NCI-H1417 (cell line): ENCODE results near the gene SLC2A10.
"Not testable (repeated sequence)": the region's sequence is repeated elsewhere in the genome, so short reads cannot be mapped to it uniquely, and the experiment has no call there.

Experiments used
- DNase-seq, 3 experiments: peaks; one replicate each; lab custom pipeline; 2025; lab: John Stamatoyannopoulos, UW

The SLC2A10 gene

DNA sequence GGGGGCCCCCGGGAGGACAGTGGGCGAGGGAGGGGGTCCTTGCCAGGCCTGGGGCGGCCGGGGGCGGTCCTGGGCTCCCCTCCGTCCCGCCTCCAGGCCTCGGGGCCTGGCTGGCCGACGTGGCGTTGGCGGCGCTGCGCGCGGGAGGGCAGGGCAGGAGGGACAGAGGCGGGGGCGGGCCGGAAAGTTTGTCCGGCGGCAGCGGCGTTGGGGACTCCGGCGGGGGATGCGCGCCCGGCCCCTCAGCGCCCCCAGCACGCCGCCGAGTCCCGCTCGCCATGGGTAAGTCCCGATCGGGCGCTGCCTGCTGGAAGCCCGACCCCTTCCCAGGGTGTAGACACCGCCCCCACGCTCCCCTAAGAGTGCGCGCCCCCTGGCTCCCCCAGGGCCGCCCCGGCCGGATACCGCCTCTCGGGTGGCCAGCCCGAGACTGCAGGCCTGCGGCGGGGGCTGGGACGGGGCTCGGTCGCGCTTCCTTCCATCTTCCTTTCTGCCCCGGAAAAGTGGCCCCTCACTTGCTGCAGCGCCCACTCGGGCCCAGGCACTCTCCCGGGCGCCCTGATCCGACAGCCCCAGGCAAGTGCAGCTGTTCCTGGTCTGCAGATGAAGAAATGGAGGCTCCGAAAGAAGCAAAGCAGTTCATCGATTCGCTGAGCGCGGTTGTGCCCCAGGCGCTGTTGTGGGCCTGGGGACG lies at the start of gene SLC2A10:
Gene SLC2A10, plus strand, starts transcription at position 191 of the 694 bp plus-strand sequence. Its CDS starts 88 bp downstream, at position 279.
- no peak for DNase-seq

DNA sequence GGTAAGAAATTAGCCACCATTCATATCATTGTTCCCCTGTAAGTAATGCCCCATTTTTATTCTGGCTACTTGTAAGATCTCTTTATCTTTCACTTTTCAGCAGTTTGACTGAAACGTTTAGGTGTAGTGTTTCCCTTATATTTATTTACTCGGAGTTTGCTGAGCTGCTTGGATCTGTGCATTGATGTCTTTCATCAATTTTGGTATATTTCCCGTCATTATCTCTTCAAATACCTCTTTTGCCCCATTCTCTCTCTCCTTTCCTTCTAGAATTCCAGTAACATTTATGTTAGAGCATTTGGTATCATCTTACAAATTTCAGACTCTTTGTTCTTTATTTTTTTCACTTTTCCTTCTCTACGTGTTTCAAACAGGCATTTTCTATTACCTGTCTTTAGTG lies 49.0 kb upstream of the SLC2A10 start:
- DNase-seq: no peak

DNA sequence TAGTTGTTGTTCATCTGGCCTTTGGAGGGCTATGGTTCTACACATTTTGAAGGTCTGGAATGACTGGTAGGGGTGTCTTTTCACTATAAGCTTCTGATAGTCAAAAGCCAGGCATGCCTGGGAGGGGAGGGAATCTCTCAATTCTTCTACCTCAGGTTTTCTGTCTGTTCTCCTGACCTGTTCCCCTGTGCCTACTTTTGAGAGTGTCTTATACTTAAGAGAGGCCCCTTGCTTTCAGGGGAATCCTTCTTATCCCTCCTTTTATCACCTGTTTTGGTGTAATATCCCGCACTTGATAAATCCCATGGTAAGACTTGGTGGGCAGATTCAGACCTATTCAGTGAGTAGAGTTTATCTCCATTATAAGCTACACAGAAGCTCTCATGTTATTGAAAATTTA lies 47.8 kb upstream of the SLC2A10 start:
- no peak for DNase-seq

DNA sequence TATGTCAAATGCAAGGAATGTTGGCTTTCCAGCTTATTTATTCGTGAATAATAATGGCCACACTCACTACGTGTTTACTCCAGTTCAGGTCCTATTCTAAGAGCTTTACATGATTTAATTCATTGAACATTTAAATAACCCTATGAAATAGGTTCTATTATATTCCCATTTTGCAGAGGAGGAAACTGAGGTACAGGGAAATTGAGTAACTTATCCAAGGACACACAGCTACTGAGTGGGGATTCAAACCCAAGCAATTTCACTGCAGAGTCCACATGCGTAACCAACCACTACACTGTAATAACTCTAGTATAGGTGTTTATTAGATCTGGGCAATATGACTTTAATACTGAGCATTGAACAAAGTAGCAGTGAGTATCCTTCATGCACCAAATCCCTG lies 45.9 kb upstream of the SLC2A10 start:
- no peak for DNase-seq

DNA sequence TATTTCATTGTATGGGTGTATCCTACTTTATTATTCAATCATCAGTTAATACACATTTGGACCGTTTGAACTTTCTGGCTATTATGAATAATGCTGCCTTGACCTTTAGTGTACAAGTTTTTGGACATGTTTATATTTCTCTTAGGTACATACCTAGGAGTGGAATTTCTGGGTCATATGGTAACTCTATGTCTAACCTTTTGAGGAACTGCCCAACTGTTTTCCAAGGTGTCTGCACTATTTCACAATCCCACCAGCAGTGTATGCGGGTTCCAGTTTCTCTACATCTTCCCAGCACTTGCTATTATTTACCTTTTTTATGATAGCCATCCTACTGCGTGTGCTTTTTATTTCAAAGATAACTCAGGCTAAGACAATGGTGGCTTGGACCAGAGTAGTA lies 43.8 kb upstream of the SLC2A10 start:
- DNase-seq: no peak

DNA sequence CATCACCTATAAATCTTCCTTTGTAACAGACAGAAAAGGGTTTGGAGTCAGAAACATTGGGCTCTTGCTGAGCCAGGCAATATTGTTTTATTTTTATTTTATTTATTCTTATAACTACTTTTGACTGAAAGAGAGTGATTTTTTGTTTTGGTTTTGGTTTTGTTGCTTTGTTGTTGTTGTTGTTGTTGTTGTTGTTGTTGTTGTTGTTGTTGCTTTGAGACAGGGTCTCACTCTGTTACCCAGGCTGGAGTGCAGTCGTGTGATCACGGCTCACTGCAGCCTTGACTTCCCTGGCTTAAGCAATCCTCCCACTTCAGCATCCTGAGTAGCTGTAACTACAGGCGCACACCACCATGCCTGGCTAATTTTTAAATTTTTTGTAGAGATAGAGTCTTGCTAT lies 43.1 kb upstream of the SLC2A10 start:
- no peak for DNase-seq

DNA sequence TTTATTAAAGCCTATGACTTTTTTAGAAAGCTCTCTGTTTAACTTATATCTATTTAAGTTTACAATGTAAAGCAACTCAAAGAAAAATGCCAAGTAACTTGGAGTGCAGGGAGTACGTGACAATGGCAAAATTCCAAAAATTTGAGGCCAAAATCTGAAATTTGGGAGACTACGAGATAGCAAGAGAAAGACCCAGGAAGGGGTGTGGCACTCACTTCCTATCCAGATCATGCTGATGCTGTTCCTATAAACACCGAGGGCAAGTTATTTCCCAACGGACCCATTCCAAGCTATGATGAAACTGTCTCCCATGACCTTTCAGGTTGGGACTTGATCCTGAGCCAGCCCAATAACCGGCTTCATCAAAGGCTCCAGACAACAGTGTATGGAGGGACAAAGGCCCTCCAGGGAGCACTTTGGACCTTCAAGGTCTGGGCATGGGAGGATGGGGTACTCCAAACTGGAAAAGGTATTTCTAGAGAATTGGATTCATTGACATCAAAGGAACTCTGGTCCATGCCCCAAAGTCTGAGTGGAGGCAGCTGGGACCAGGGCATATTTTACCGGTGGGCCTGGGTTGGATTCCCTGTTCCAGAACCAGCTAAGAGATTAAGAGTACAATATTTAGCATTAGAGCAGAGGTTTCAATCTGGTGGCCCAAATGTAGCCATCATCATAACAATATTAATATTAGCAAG lies 42.5 kb upstream of the SLC2A10 start:
- DNase-seq: no peak

DNA sequence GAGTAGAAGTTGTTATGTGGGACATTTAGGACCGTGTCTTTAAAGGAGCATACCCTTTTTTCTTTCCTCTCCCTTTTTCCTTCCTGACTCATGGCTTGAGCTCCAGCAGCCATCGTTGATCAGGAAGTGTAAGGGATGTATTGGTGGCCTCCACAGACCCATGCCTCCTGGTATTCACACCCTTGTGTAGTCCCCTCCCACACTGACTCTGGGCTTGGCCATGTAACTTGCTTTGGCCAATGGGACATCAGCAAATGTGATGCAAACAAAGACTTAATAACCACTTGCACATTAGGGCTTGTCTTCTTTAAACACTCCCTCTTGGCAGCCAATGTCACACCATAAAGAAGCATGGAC lies 39.2 kb upstream of the SLC2A10 start:
- no peak for DNase-seq

DNA sequence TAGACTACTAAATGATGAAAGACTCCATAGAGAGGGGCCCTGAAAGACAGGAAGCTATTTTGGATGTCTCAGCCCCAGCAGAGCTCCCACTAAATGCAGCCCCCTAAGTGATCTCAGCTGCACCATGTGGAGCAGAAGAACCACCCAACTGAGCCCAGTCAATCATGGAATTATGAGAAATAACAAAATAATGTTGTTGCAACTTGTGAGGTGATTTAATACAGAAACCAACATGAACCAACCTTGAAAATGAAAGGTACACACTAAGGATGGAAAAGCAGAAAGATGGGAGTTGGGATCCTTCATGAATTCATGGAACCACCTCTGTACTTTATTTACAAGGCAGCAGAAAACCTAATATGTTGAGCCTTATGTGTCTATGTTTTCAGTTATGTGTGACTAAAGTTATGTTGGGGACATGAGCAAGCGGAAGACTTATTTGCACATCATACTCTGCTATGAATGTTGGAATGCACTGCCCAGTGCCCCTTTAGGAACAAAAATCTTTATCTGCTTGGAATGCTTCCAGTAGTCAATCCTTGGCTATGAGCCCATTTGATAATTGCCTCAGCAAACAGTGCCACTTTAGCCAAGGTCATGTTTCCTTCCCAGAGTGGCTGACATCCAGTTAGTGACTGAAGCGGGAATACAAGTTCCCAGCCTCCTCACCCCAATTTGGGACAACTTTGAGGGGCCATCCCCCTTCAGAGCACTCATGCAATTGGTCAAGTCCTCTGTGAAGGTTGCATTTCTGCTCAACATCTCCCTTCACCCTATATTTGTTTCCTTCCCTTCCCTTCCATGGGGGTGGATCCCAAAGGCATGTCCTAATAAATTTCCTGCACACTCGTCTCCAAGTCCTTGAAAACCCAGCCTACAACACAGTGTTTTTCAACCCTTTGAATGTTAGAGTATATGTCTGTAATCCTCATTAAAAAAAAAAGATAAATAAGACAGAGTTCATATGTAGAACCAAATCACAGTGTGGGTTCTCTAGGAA lies 38.6 kb upstream of the SLC2A10 start:
- DNase-seq: peak in 1 of 3 experiments; percentile 12

DNA sequence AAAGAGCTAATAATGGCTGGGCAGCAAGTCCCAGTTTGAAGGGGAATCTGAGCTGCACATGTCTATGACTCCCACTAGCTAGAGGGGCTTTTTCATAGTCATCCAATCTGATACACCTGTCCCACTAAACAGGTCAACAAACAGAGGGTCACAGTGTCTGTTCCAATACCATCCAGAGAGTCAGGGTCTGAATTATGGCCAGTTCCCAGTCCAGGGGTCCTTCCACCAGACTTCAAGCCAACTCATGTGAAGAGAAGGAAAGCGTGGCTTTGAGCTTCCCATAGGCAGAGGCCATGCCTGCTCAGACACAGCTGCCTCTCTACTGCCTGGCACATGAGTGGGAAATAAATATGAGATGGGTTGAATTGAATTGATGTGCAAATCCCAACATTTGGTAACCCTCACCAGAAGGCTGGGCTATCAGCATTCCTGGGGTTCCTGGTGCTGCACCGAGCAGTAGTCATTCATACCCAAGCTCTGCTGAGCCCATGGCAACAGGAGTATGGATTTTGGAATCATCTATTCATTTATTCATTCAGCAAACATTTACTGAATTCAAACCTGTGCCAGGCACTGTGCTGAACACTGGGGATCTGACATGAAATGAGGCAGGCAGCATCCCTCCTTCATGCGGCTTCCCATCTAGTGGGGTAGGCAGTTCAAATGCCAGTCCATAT lies 37.4 kb upstream of the SLC2A10 start:
- DNase-seq: no peak

DNA sequence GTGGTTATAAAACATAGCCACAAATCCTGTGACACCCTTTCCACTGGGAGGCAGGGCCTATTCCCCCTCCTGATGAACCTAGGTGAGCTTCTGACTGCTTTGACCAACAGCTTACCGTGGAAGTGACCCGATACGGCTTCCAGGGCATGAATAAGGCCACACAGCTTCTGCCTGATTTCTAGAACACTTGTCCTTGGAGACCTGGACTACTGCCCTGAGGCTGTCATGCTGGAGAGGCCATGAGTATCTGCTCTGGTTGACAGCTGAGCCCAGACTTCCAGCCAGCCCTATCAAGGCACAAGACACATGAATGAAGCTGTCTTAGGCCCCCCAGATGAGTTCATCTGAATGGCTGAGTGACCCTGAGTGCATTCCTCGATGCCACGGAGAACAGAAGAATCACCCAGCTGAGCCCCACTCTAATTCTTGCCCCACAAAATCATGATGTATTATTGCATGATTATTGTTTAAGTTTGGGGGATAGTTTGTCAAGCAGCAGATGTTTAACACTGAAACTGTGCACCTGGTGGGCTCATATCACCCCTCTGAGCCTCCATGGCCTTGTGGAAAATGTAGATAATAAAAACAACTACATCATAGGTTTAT lies 36.8 kb upstream of the SLC2A10 start:
- no peak for DNase-seq

DNA sequence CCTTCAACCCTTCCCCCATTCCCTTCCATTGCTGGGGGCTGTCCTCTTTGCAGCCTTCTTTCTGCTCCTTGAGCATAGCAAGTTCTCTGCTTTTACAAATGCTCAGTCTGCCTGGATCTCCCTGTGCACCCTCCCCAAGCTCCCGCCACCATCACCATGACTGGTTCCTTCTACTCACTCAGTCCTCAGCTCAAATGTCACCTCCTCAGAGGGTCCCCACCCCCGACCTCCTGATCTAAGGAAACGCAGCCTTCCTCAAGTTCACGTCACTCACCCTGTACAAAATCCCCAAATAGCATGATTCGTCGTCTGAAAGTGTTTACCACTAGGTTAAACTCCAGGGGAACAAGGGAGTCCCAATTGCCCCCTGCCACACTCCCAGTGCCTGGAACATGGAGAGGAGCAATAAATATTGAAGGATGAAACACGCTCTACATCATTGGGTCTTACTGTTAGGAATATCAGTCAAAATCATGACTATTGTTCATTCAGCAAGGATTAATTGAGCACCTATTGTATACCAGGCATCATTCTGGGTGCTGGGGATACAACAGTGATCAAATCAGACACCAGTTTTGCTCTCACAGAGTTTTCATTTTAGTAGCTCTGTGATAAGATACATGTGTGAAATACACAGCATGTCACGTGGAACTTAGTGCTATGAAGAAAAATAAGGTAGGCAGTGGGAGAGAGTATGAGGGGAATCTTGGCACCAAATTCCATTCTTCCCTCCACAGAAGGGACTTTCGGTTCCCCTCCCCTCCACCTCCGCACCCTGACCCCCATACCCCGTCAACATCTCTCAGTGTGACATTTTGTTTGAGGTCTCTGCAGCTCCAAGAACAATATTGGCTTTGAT lies 35.8 kb upstream of the SLC2A10 start:
- DNase-seq: no peak

DNA sequence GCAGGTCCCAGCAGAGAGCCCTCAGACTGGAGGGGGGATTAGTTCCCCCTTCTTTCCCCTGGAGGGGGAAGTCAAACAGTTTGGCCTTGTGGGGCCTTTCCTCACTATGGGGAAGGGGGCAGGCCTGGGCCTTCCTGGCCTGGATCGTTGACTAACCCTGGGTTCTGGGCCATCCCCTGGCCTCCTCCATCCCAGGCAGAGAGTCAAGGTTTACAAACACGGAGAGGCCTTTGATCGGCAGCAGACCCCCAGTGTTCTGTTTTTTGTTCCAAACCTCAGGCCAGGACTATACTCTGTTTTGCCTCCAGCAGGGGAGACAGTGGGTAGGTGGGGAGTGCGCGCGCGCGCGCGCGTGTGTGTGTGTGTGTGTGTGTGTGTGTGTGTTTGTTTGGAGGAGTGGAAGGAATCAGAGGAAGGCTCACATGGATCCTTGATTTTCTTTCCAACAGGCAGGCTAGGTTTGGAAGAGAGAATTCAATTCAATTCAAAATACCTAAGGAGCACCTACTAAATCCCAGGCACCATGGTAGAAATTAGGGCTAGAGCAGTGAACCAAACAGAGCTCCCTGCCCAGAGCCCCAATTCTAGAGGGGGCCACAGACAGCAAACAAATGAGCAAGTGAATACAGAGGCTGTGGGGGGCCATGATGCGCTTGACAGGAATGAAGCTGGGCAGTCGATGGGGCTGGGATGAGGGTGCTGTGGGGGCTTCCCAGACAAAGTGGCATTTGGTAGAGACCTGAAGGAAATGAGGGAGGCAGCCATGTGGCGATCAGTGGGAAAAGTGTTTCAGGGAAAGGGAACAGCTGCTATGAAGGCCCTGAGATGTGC lies 35.0 kb upstream of the SLC2A10 start:
- DNase-seq: no peak

DNA sequence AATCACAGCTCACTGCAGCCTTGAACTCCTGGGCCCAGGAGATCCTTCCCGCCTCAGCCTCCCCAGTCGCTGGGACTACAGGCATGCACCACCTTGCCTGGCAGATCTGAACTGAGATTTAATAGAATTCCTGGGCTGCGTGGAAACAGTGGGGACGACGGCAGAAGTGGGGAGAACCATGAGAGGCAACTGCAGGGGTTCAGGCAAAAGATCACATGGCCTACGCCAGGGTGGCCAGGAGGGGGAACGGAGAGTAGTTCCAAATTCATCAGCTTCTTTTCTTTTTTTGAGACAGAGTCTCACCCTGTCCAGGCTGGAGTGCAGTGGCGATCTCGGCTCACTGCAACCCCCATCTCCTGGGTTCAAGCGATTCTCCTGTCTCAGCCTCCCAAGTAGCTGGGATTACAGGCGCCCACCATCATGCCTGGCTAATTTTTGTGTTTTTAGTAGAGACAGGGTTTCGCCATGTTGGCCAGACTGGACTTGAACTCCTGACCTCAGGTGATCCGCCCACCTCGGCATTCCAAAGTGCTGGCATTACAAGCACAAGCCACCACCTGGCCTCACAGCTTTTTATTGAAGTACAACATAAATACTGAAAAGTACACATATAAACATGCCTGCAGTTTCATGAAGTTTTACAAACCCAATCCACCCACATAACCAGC lies 32.7 kb upstream of the SLC2A10 start:
- DNase-seq: not testable (repeated sequence)

DNA sequence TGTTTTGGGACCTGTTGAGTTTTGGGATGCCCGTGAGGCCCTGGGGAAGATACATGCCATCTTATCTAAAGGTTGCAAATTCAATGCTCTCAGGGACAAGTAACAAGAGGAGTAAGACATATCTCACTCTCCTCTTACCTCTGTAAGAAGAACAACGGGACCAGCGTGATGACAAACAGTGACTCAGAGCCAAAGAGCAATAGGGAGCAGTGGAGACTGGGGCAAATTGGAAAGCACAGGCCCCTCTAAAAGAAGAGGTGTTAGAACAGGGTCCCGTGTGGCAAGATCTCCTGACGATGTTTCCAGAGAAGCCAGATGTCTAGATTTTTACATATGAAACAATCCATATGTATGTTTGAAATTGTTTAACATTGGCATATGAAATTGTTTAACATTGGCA lies 31.8 kb upstream of the SLC2A10 start:
- DNase-seq: no peak

DNA sequence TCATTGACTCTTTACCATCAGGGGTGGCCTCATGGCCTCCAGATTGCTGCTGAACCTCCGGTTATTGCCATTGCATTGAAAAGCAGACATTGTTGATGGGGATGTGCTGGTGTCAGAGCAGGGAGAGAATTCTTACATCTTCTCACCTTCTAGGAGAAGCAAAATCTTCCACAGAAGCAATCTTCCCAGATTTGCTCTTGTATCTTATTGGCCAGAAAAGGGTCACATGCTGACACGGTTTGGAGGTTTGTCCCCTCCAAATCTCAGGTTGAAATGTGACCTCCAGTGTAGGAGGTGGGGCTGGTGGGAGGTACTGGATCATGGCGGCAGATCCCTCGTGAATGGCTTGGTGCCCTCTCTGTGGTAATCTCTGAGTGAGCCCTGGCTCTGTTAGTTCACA lies 30.9 kb upstream of the SLC2A10 start:
- no peak for DNase-seq

DNA sequence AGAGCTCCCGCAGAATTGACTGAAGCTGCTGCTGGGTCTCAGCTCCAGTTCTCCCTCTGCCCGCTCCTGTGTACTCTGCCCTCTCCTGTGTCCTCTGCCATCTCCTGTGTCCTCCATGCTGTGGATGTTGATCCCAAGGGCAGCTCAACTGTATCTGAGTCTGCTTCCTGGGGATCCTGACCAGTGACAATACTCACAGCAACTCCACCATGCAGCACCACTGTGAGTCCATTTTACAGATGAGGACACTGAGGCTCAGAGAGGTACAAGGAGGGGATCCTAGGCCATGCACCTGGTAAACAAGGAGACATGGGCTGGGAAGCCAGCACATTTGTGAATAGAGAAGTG lies 28.8 kb upstream of the SLC2A10 start:
- no peak for DNase-seq

DNA sequence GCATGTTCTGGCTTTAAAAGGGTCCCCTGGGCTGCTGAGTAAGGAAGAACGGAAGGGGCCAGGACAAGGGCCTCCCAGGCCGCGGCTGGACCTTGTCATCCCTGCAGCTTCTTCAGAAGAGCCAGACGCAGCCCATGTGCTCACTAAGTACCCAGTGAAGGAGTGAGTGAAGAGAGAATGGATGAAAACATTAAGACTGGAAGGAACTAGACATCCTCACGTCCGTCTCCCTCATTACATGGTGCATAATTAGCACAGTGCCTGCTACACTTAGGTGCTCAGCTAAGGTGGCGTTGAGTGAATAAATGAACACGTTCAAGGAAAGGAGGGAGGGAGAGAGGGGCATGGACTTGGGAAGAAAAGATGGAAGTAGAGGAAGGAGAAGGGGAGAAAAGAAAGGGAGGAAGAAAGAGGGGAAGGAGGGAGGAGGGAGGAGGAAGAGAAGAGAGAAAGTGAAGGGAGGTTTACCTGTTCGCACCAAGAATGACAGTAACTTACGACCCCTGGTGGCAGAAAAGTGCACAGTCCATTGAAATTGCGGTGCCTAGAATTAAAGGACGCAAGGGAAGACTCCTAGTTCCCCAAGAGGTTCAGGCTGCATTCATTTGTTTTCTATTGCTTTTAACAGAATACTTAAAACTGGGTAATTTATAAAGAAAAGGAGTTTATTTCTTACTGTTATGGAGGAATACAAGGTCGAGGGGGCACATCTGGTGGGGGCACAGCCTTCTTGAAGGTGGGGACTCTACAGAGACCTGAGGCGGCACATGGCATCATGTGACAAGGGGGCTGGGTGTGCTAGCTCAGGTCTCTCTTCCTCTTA lies 28.2 kb upstream of the SLC2A10 start:
- DNase-seq: peak; percentile 57 to 80 (median 63)
